Stromal cell of bone marrow (primary cell): ENCODE data around the gene GNAT3.

Experiments used
- DNase-seq: peaks from one replicate; pipeline ENCODE4 v3.0.0-alpha.2; 2012; ENCODE audit warnings: low read depth

The GNAT3 gene

DNA sequence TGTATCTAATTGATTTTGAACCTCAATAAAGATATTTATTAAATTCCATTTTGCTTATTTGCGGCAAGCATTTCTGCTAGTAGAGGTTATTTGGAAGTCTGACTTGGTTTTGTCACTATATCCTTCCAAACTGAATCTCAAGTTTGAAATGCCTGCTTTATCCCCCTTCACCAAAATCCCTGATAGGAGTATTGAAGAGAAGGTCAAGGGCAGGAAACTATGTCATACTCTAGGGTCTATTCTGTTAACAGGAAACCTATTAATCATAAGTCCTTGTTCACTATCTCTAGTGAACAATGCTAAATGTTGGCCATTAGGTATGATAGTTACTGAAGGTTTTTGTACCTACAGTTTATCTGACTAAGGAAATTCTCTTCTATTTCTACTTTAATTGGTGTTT lies 11.5 kb downstream of the GNAT3 start:
- DNase-seq: no peak

- peak; percentile 85 for DNase-seq
Observed at GRCh38 chr7:80499350-80499953, 12.4 kb downstream of the GNAT3 start.

DNA sequence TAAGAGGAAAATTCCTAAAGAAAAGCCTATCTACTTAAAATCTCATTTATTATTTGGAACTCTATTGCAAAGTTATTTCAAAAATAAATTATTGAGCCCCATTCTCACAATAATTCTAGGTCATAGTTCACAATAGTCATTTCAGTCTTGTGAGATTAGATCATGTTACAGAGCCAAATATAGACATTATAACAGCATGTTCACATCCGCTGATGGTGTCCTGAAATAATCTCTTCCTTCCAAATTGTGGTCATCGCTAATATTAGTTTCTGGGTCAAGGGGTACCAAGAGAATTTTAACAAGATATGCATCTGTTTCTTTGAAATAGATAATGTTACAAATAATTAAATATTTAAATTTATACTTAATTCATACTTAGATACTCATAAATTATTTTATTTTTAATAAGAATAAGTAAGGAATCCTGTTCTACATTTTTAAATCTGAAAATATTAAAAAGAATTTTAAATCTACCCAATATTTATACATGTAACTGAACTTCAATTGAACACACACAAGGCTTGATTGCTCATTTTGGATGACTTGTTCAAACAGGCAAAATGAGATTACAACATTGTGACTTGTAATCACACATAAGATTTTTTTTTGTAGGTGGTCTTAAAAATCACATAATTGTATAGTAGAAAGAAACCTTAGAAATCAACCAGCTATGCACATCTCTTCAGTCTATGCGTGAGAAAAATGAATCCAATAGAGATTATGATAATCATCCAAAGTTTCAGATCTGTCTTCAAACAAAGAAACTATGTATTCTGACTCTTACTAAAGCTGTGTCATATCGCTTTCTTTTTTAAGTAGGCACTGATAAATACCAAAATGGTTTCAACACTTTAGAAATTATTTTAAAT lies 13.1 kb downstream of the GNAT3 start:
- DNase-seq: peak; percentile 34

GRCh38 chr7:80496586-80496985 lies 15.3 kb downstream of the GNAT3 start:
- no peak for DNase-seq

DNA sequence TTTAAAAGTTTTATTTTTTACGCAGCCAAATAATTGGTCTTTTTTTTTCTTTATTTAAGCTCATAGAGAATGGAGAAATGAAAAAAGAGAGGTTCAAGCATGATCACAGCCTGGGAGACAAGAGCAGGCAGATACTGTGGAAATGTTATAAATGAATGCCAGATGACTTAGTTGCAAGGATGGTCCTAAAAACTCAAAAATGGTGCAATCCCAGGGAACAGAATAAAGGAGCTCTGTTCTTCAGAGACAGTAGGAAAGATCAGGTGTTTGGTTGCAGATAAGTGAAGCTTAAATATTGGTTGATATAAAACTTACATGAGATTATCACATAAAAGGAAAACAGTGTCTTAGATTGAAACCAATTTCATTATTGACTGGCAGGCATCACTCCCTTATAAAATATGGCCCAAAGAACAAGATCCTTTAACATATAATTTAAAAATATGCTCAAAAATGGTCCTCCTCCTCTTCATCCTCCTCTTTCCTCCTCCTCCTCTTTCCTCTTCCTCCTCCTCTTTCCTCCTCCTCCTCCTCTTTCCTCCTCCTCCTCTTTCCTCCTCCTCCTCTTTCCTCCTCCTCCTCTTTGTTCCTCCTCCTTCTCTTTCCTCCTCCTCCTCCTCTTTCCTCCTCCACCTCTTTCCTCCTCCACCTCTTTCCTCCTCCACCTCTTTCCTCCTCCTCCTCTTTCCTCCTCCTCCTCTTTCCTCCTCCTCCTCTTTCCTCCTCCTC lies 18.6 kb downstream of the GNAT3 start:
- DNase-seq: no peak

- no peak for DNase-seq
Observed at GRCh38 chr7:80491462-80491861, 20.4 kb downstream of the GNAT3 start.

DNA sequence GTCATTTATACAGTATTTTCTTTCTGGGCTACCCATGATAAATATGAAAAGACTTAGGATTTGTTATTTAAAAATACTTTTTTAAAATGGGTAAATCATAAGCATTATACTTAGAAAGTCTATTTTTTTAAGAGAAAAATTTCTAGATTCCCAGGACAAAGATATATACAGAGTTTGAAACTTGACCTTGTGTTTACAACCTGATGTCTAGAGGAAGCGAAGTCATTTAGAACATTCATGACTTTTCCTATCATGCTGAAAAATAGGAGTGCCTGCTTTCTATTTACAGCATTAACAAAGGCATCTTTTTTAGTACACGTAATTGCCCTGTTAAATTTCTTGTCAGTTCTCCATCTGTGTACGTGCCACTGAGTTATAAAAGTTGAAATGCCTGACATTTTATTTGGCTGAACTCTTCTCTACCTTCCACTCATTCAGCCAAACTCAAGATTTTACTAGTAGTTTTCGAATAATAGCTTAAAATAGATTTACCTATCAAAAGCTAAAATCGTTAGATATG lies 23.0 kb downstream of the GNAT3 start:
- no peak for DNase-seq

DNA sequence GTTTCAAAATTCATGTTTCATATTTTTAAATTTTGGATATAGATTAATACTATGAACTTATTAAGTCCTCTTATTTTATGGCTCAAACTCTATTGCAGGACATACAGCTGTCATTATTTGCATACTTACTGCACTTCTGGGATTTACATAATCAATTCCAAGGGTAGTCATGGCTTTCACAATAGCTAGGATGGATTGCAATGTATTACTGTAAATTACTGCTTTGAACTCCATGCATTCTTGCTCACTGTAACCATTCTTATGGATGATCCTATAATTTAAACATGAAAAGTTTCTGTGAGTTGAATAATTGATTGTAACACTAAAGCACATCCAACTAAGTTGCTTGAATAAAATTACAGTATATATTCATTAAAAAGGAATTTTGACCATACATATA lies 23.5 kb downstream of the GNAT3 start:
- peak; percentile 13 for DNase-seq

DNA sequence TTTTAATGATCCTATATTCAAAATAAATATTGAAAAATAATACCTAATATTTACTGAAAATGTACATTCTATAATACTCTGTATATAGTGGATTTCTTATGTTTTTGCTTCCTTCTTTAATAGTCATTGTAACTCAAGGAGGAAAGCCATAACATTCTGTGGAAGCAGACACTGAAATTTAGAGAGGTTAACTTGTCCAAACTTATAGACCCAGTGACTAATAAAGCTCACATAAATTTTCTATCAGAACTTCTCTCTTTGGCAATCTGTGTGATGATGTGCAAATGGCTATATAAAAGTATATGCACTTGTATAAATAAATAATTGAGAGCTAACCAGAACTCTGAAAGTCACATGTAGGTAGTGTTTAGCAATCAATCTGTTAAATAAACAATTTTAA lies 26.1 kb downstream of the GNAT3 start:
- no peak for DNase-seq

DNA sequence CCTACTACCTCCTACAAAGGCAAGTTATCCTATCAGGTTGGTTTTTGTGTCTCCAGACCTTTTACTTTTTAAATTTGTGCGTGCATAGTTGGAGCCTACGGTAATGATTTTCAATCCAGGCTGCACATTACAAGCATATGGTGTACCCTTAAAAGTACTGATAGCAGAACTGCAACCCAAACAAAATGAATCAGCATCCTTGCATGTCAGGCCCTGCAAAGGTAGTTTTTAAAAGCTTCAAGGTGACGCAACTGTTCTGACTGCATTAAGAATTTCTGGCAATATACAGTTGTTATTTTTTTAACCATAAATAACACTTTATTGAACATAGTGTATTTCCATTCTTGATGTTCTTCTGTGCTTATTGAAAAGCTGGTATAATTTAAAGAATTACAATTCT lies 28.9 kb downstream of the GNAT3 start:
- DNase-seq: no peak

GRCh38 chr7:80481196-80481884 lies 30.5 kb downstream of the GNAT3 start:
- DNase-seq: no peak

DNA sequence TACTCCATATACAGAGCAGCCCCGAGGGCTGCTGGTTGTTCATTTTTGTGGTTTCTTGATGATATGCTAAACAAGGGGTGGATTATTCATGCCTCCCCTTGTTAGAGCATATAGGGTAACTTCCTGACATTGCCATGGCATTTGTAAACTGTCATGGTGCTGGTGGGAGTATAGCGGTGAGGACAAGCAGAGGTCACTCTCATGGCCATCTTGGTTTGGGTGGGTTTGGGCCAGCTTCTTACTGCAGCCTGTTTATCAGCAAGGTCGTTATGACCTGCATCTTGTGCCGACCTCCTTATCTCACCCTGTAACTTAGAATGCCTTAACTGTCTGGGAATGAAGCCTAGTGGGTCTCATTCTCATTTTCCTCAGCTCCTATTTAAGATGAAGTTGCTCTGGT lies 31.3 kb downstream of the GNAT3 start:
- no peak for DNase-seq

DNA sequence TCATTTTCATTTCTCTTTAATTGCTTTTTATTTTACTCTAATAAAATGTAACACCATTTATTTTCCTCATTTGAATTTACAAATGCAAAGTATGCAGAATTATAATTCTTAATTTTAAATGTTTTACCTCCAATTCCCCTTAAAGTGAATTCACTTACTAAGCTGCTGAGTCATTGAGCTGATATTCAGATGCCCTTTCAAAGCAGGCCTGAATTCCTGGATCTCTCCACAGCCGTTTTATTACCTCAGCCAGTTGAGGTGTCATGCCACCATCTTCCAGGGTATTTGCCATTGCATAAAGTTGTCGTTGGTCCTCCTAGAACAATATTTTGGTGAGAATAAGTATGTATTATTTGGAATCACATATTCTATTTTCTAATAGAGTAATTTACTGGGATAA lies 33.2 kb downstream of the GNAT3 start:
- DNase-seq: no peak

- no peak for DNase-seq
Observed at GRCh38 chr7:80476035-80476434, 35.8 kb downstream of the GNAT3 start.

DNA sequence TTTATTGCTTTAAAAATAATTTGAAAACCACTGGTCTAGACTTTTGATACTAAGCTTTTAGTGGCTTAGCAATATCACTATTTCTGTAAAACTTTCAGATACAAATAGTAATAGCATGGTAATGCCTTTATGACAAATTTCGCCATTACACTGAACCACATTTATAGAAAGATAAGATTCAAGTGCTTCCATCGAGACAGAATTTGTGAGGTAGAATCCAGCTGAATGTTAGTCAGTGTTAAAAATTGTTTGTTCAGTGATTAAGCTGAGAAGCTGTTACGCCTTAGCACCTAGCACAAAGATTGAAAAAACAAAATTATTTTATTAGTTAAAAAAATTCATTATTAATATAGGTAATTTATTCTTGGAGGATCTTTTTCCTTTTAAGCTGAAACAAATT lies 36.5 kb downstream of the GNAT3 start:
- DNase-seq: no peak

DNA sequence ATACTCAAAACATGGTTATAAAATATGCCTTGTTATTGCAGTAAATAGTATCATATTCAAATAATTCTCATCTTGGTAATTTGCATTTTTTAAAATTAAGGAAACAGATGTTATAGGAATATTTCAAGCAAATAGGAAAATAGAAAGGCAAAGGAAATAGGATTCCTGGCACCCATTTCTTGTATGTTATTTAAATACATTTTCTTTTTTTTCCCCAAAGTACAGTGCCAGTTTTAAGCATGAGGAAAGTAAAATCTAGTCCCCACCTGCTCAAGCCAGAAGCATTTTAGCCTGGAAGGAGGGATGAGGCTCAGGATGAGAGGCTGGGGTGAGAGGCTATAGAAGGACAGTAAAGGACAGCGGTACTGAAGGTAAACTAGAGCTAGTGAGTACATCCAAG lies 38.1 kb downstream of the GNAT3 start:
- DNase-seq: no peak

DNA sequence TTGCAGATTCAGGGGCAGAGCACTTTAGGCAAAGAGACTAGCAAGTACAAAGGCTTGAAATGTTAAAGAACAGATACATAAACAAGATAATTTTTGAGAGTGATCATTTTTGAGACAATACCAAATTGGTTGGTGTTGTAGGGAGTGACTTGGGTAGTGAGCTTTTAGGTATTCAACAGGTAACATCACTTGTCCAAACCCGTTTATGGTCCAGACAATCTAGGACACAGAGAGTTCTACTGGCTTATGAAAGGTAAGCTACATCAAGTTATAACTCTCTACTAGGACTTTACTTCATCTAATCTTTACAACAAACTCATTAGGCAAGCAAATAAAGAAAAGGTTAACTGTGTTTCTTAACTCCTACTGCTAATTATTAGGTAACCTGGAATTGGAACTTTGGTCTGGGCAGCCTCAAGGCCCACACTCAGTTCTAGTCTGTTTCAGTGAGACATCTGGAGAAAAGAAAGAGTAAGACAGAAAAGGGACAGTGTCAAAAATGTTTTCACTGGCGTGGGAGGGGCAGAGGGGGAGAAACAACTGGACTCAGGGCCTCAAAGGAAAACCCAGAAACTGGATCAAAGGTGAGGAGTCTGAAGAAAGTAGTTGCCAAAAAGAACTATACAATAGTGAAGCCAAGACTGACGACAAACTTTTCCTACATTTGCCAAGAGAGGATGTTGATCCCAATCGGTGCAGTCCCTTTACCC lies 39.2 kb downstream of the GNAT3 start:
- no peak for DNase-seq

GRCh38 chr7:80468931-80469714 lies 42.7 kb downstream of the GNAT3 start:
- no peak for DNase-seq

DNA sequence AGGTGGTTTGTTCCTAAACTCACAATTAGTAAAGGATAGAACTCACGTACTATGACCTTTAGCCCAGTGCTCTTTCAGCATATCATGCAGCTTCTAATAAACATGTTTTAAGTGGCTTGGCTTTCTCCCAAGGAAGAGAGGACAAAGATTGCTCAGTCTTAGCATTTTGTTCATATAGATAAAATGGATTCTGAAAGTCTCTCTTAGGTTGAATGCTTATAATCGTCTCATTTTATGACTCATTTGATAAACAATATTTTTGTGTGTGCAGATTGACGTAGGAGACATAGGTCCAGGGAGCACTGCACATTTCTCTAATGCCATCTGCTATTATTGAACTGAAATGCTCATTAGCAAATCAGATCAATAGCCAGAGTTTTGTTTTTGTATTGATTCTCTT lies 44.8 kb downstream of the GNAT3 start:
- no peak for DNase-seq

GRCh38 chr7:80466636-80467035 lies 45.2 kb downstream of the GNAT3 start:
- no peak for DNase-seq

DNA sequence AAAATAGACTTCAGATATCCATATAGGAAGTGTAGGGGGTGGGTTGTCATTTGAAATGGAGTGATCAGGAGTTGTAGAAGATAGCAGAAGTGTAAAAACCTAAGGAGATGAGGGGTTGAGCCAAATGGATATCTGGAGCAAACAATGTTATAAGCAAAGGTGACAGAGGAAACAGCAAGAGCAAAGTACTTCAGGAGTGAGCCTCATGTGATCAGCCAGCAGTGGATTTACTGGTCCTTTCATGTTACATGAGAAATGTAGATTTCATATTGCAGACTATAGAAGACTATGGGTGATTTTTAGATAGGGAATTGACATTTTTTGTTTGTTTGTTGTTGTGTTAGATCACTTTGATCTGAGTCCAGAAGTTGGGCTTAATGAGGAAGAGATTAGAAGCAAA lies 47.7 kb downstream of the GNAT3 start:
- DNase-seq: no peak
